Stimulated activated CD8-positive, alpha-beta memory T cell treated with anti-CD3 and anti-CD28 coated beads, Interleukin-4, amount 100 ng/mL, for 1 hour (primary cell): ENCODE measurements around the gene TRIM52.
"Not testable (repeated sequence)": the region's sequence is repeated elsewhere in the genome, so short reads cannot be mapped to it uniquely, and the experiment has no call there.

Source experiments
- DNase-seq, 2 donors: peaks; one replicate each; pipeline ENCODE4 v3.0.0-alpha.2; 2020; ENCODE audit warnings: low read depth in 2 of 2, low spot score in 1 of 2

TRIM52 gene

DNA sequence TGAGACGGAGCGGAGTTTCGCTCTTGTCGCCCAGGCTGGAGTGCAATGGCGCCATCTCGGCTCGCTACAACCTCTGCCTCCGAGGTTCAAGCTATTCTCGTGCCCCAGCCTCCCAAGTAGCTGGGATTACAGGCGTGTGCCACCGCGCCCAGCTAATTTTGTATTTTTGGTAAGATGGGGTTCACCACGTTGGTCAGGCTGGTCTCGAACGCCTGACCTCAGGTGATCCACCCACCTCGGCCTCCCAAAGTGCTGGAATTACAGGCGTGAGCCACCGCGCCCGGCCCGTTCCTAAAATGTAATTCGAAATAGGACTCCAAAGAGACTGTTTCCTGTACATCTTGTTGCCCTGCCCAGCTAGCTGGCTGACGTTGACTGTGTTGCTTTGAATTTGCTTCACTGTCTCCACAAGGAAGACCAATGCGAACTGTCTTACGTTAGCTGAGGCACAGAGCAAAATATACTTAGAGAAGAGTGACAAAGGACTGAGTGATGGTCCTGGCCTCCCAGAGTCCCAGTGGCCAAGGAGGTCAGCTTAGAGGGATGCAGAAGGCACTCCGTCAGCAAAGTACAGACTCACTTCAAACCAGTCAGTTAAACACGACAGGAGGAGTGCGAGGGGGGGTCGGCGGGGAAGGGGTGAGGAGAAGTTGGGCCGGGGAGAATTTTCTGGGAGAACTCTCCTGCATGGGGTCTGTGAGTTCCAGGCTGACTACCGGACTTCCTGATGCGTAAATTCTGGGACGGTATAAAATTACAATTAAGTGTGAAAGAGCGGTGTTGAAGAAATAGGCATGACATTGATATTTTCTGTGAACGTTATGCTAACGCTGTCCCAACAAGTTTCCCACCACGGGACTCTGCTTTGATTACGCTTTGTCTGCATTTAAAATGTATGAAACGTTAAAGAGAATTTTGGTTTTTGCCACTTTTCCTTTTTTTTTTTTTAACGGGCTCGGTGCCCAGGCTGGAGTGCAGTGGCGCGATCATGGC, 44.6 kb downstream of the TRIM52 start:
- DNase-seq: no peak

DNA sequence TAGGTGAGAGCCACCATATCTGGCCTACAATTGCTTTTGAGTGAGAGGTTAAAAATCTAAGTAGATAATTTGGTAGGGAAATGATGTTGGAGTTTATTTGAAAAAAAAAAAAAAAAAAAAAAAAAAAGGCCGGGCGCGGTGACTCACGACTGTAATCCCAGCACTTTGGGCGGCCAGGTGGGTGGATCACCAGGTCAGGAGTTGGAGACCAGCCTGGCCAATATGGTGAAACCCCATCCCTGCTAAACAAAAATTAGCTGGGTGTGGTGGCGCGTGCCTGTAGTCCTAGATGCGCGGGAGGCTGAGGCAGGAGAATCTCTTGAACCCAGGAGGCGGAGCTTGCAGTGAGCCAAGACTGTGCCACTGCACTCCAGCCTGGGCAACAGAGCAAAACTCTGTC, 46.7 kb downstream of the TRIM52 start:
- not testable (repeated sequence) for DNase-seq

DNA sequence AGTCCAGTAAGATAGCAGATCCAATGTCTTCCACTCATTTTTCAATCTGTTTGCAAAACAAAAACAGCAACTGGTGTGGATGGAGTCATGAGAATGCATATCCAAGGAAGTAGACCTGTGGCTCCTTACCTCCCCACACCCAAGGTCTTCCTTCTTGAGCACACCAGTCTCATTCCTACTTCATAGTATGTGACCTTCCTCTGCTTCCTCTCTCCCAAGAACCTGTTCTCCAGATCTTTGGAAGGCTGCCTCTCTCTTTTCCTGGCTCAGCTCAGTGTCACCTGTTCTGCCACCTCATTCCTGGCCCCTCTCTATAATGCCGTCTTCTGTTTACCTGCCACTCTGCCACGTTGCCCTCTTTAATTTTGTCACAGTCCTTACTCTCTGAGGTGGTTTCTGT, 48.0 kb downstream of the TRIM52 start:
- no peak for DNase-seq

DNA sequence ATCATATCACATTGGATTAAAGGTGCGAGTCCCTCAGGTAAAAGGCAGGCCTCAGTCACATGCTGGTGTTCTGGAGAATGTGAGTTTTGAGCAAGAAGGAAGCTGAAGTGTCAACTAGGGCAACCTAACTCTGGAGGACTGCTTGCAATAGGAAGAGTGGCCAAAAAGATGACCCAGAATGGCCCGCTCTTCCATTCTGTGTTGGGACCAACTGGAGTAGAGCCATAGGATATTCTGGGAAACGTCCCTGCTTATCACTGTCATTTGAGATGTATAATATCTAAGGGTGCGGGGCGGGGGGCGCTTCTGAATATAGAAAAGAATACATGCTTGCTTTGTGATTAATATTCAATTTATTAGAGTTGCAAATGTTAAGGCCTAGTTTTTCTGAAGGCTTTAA, 48.9 kb downstream of the TRIM52 start:
- no peak for DNase-seq

DNA sequence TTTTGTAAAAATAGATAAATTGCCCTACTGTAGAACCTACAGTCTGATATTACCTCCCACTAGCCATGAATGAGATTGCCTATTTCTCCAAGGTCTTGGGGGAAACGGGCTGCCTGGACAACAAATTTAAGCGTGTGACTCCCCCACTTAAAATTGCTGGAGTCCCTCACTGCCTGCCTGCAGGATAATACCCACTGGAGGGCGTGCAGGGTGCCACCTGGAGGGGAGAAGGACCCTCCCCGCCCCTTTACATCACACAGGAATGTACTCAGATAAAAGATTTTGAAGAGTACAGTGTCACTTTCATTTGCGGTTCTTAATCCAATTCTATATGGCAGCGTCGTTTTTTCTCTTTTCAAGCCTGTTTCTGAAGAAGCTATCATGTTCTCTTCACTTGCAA, 49.7 kb downstream of the TRIM52 start:
- DNase-seq: no peak

DNA sequence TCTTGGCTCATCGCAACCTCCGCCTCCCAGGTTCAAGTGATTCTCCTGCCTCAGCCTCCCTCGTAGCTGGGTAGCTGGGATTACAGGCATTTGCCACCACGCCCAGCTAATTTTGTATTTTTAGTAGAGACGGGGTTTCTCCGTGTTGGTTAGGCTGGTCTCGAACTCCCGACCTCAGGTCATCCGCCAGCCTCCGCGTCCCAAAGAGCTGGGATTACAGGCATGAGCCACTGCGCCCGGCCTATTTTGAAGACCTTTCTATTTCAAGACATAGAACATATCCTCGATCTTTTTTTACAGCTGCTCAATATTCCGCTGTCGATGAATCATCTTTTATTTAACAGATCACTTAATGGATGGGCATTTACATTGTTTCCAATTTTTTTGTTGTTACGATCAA, 50.2 kb downstream of the TRIM52 start:
- DNase-seq: not testable (repeated sequence)

DNA sequence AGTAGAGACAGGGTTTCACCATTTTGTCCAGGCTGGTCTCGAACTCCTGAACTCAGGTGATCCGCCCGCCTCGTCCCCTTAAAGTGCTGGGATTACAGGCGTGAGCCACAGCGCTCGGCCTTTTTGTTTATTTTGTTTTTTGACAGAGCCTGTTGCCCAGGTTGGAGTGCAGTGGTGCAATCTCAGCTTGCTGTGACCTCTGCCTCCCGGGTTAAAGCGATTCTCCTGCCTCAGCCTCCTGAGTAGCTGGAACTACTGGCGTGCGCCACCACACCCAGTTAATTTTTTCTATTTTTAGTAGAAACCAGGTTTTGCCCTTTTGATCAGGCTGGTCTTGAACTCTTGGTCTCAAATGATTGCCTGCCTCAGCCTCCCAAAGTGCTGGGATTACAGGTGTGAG, 50.8 kb downstream of the TRIM52 start:
- DNase-seq: not testable (repeated sequence)

DNA sequence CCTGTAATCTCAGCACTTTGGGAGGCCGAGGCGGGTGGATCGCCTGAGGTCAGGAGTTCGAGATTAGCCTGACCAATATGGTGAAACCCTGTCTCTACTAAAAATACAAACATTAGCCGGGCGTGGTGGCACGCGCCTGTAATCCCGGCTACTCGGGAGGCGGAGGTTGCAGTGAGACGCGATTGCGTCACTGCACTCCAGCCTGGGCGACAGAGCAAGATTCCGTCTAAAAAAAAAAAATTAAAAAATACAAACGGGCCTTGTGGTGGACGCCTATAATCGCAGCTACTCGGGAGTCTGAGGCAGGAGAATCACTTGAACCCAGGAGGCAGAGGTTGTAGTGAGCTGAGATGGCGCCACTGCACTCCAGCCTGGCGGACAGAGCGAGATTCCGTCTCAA, 51.9 kb downstream of the TRIM52 start:
- not testable (repeated sequence) for DNase-seq

DNA sequence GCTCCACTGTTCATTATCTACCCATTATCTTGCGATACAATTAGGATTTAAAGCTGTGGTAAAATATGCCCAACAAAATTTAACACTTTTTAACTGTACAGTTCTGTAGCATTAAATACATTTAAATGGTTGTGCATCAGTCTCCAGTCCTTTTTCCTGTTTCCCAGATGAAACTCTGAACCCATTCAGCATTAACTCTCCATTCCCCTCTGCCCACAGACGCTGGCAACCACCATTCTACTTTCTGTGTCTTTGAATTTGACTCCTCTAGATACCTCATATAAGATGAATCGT, 53.0 kb downstream of the TRIM52 start:
- DNase-seq: no peak

DNA sequence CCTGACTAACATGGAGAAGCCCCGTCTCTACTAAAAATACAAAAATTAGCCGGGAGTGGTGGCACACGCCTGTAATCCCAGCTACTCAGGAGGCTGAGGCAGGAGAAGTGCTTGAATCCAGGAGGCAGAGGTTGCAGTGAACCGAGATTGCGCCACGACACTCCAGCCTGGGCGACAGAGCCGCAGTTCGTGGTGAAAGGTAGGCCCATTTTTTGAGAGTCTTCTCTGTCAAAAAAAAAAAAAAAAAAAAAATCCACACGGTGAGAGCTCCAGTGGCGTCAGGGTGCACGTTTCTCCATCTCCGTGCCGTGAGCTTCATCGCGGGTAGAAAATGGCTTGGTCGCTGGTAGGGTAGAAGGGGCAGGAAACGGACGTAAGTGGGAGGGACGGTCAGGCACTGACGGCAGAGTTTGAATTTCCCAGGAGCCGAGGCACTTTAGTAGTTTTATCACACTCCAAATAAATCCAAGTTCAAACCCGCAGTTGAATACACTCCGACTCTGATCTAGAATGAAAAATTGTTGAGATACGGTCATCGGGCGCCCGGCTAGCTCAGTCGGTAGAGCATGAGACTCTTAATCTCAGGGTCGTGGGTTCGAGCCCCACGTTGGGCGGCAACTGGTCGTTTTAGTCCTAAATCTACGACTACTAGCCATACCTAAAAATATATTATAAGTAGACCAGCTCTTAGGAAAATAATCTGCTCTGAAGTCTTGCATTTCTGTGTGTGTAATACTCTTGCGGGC, 53.6 kb downstream of the TRIM52 start:
- DNase-seq: peak in 1 of 2 donors; percentile 60

DNA sequence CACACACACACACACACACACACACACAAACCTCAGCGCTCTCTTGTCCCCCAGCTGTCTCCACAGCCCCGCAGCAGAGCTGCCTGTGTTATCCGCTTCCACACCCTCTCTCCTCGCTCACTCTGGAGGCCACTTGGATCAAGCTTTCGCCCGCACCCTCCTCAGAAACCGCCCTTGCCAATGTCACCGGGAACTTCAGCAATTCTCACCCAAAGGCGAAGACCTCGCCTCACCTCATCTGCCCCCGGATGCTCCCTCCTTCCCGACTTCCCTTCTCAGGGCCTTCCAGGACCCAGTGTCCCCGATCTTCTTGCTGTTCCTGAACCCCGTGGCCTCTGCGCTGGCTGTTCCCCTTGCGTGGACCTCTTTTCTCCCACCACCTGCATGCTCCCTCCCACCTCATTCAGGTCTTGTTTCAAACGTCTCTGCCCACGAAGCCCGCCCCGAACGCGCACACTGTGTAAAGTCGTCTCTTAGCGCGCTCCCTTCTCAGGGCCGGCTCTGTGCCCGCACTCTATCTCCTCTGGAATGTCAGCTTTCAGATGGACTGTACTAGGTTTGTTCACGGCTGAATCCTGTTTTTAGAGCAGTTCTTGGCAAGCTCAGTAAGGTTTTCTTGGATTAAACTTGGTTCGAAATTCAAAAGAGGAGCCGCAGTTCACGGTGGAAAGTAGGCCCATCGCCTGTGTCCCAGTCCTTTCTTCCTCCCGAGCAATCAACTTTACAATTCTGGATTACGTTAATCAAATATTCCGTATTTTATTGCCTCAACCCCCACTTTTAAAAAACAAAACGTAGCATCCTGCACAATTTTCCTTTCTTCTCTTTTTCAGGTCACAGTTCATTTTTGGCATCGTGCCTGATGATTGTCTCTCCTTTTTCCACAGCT, 54.9 kb downstream of the TRIM52 start:
- no peak for DNase-seq
